ENCODE results near the gene SNPH.

SNPH gene

GRCh38 chr20:1287787-1288569 lies 21.9 kb downstream of the SNPH start:
- no peak for DNase-seq (ENCODE audit: low read depth in 2 of 2)

GRCh38 chr20:1291191-1291741 lies 25.2 kb downstream of the SNPH start:
- no peak for DNase-seq (ENCODE audit: low read depth in 2 of 2)

GRCh38 chr20:1292620-1293019 lies 26.5 kb downstream of the SNPH start:
- no peak for DNase-seq (ENCODE audit: low read depth in 2 of 2)

GRCh38 chr20:1293641-1294379 lies 27.7 kb downstream of the SNPH start:
- DNase-seq (ENCODE audit: low read depth in 2 of 2) = no peak

GRCh38 chr20:1294497-1294896 lies 28.4 kb downstream of the SNPH start:
- DNase-seq (ENCODE audit: low read depth in 2 of 2) = no peak

- no peak for DNase-seq (ENCODE audit: low read depth in 2 of 2)
Measured at GRCh38 chr20:1295276-1295930, 29.3 kb downstream of the SNPH start.

GRCh38 chr20:1296117-1296610 lies 30.1 kb downstream of the SNPH start:
- DNase-seq (ENCODE audit: low read depth in 2 of 2) = no peak

- no peak for DNase-seq (ENCODE audit: low read depth in 2 of 2)
Measured at GRCh38 chr20:1296922-1297321, 30.8 kb downstream of the SNPH start.

GRCh38 chr20:1297486-1297885 lies 31.4 kb downstream of the SNPH start:
- DNase-seq (ENCODE audit: low read depth in 2 of 2) = no peak

- no peak for DNase-seq (ENCODE audit: low read depth in 2 of 2)
Measured at GRCh38 chr20:1298166-1298565, 32.1 kb downstream of the SNPH start.

GRCh38 chr20:1298888-1299511 lies 32.9 kb downstream of the SNPH start:
- DNase-seq (ENCODE audit: low read depth in 2 of 2) = no peak

- DNase-seq (ENCODE audit: low read depth in 2 of 2) = no peak
Measured at GRCh38 chr20:1299522-1299921, 33.4 kb downstream of the SNPH start.

GRCh38 chr20:1300083-1300840 lies 34.2 kb downstream of the SNPH start:
- no peak for DNase-seq (ENCODE audit: low read depth in 2 of 2)

- DNase-seq (ENCODE audit: low read depth in 2 of 2) = peak in 1 of 2 donors; percentile 22
Measured at GRCh38 chr20:1301031-1301529, 35.0 kb downstream of the SNPH start.

- DNase-seq (ENCODE audit: low read depth in 2 of 2) = no peak
Measured at GRCh38 chr20:1302685-1303541, 36.8 kb downstream of the SNPH start.

- DNase-seq (ENCODE audit: low read depth in 2 of 2) = no peak
Measured at GRCh38 chr20:1304710-1305515, 38.8 kb downstream of the SNPH start.

- DNase-seq (ENCODE audit: low read depth in 2 of 2) = no peak
Measured at GRCh38 chr20:1305712-1306111, 39.6 kb downstream of the SNPH start.

- no peak for DNase-seq (ENCODE audit: low read depth in 2 of 2)
Measured at GRCh38 chr20:1306316-1307135, 40.4 kb downstream of the SNPH start.
